Lower leg skin (tissue), 4 donors: ENCODE data around the gene EPHA3. TPM values are rescaled to one million over a fixed set of nuclear protein-coding genes. Genes with fewer than 3 reads are reported as not detected.

ENCODE experiments used
- DNase-seq, 2 donors: peaks; one replicate each; pipeline ENCODE4 v3.0.0-alpha.2; 2019; ENCODE audit warnings: low spot score in 2 of 2
- H3K4me3 ChIP-seq: fragments of 200-600 bp; sonication (generic); 2 replicates; pipeline ENCODE4 v1.5.1; 2017; ENCODE audit warnings: mild to moderate bottlenecking, low read depth; ENCODE audit not compliant: poor library complexity, severe bottlenecking
- POLR2A ChIP-seq, 2 donors: fragments of 450-650 bp; IDR thresholded peaks; one replicate each; pipeline ENCODE4 v1.6.1; 2016 to 2017; ENCODE audit warnings: antibody characterized with exemption in 2 of 2, mild to moderate bottlenecking in 1 of 2, moderate library complexity in 1 of 2
- WGBS, 2 donors: methylation state at CpG; one replicate each; pipeline ENCODE4 v1.1.5; 2018; 5-methylcytosine and 5-hydroxymethylcytosine counted together
- intact Hi-C: fragments of 100-400 bp; cut with DNase I; formaldehyde crosslinking; loops from one replicate; pipeline ENCODE4 v1.15.0; 2023; ENCODE audit warnings: low total_unique reads
- total RNA-seq, 4 donors: library from RNA; depleted of rRNA; stranded (reverse); fragments of >200 nt; gene quantifications; one replicate each; pipeline ENCODE4 v1.1.0, GENCODE V29; 2016
- TF ChIP-seq, protein P1 (sequence below), 3 donors: fragments of 450-650 bp; IDR thresholded peaks; one replicate each; pipeline ENCODE4 v1.5.1; 2016; ENCODE audit warnings: antibody characterized with exemption in 3 of 3, mild to moderate bottlenecking in 3 of 3, moderate library complexity in 2 of 3

Gene EPHA3
- total RNA-seq, 4 donors from 2014 or later = 0.30 to 2.8 (median 1.0) TPM

DNA sequence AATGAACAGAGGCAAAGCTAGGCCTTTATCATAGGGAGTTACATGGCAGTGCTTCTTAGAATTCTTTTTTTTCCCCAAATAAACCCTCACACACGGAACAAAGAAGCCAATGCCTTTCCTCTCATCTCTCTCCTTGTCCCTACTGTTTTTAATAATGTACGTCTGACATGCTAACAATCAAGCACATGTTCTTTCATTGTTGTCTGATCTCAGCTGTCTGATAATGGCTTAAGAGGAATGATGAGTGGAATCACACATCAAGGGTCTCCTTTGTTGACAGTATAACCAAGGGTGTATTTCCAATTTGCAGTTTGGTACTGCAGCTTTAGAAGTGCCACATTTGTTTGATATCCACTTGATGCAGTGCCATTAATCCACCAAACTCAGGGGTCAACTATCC, 34.8 kb upstream of the EPHA3 start:
- 70 to 71% methylated on average over 2 of the region's 2 CpGs for WGBS, 2 donors

DNA sequence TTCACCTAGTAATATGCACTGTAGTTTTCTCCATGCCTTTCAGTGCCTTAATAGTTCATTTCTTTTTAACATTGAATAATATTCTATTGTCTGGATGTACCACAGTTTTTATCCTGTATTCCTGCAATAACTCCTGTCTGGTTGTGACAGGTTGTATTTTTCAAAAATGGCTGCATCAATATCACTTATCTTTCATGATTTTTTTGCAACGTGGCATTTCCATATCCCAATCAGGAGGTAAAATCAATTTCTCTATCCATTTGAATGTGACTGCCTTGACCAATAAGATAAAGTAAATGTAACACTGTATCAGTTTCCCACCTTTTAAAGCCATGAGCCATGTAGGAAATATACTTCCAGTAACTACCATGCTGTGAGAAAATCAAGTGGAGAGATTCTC, 27.5 kb upstream of the EPHA3 start:
- TF ChIP-seq POLR2A (IDR thresholded peaks at IDR 0.05) = no peak
- TF ChIP-seq, protein P1, sequence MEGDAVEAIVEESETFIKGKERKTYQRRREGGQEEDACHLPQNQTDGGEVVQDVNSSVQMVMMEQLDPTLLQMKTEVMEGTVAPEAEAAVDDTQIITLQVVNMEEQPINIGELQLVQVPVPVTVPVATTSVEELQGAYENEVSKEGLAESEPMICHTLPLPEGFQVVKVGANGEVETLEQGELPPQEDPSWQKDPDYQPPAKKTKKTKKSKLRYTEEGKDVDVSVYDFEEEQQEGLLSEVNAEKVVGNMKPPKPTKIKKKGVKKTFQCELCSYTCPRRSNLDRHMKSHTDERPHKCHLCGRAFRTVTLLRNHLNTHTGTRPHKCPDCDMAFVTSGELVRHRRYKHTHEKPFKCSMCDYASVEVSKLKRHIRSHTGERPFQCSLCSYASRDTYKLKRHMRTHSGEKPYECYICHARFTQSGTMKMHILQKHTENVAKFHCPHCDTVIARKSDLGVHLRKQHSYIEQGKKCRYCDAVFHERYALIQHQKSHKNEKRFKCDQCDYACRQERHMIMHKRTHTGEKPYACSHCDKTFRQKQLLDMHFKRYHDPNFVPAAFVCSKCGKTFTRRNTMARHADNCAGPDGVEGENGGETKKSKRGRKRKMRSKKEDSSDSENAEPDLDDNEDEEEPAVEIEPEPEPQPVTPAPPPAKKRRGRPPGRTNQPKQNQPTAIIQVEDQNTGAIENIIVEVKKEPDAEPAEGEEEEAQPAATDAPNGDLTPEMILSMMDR (IDR thresholded peaks at IDR 0.05) = no peak
- WGBS, 2 donors = 74 to 90% methylated on average over 1 of the region's 1 CpG
- no peak for DNase-seq
- intact Hi-C loops = no loop called here
- no peak overlapping the region for H3K4me3 ChIP-seq

More for the DNA sequence above, 34.8 kb upstream of the EPHA3 start:
- intact Hi-C loops = no loop called here
- no peak overlapping the region for H3K4me3 ChIP-seq
- TF ChIP-seq, protein P1 (IDR thresholded peaks at IDR 0.05) = no peak
- TF ChIP-seq POLR2A (IDR thresholded peaks at IDR 0.05) = no peak
- no peak for DNase-seq

DNA sequence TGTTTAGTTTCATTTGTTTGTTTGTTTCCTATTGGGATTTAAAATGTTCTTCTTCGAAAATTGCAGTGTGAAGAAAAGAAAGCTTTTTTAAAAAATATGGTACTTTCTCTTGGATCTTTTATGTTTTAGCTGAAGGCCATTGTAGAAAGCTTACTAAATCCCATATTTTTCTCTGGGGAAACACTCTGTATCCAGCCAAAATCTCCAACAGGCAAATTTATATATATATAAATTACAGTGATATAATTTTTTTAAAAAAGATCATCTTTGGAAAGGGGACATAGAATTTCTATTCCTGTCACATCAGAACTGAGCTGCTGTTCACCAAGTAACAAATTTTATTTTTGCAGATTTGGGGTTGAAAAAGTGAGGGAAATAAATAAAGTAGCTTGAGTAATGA, 19.6 kb upstream of the EPHA3 start:
- no peak for TF ChIP-seq POLR2A (IDR thresholded peaks at IDR 0.05)
- TF ChIP-seq, protein P1 (IDR thresholded peaks at IDR 0.05) = no peak
- intact Hi-C loops = no loop called here
- no peak overlapping the region for H3K4me3 ChIP-seq
- 67 to 72% methylated on average over 1 of the region's 1 CpG for WGBS, 2 donors
- DNase-seq = no peak

DNA sequence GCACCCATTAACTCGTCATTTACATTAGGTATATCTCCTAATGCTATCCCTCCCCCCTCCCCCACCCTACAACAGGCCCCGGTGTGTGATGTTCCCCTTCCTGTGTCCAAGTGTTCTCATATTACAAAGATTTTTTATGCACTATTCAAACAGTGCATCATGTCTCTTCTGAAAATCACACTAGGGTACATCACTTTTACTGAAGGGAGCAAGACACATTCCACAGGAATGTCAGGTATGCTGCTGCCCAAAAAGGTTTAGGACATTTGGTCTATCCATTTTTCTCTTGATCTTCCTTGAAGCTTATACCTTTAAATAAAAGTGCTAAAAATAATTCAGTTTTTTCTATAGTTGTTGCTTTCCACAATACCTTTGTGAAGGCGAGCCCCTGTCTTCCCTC, 9.2 kb upstream of the EPHA3 start:
- TF ChIP-seq, protein P1 (IDR thresholded peaks at IDR 0.05) = no peak
- no peak for TF ChIP-seq POLR2A (IDR thresholded peaks at IDR 0.05)
- no peak for DNase-seq
- H3K4me3 ChIP-seq = no peak overlapping the region
- intact Hi-C loops = no loop called here
- 84 to 89% methylated on average over 3 of the region's 3 CpGs for WGBS, 2 donors

DNA sequence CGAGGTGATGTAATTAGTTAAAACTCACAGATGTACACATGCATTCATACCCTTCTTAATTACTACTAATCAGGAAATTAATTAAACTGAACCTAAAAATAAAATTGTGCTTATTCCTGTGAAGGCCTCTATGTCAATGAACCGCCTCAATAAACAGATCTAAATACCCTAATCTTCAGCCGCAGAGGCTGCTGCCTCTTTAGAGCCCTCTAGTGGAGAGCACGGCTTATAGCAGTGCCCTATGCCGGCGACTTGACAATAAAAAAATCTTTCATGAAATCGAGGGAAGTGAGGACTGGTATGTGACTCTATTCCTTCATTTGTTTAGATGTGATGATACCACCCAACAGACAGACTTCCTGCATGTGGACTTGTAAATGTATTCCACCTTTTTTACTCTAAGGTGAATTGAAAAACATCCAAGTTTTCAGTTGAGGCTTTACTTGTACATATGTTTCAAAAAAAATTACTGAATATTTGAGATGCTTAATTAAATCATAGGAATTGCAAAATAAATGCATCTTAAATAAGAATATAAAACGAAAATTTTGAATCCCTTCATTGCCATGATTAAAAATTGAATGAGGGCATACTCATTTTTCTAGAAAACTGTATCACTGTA, 8.3 kb upstream of the EPHA3 start:
- 17% methylated on average over 8 of the region's 8 CpGs for WGBS, 2 donors
- H3K4me3 ChIP-seq = no peak overlapping the region
- no peak for TF ChIP-seq POLR2A (IDR thresholded peaks at IDR 0.05)
- TF ChIP-seq, protein P1 (IDR thresholded peaks at IDR 0.05) = no peak
- DNase-seq = no peak
- intact Hi-C loops = no loop called here

DNA sequence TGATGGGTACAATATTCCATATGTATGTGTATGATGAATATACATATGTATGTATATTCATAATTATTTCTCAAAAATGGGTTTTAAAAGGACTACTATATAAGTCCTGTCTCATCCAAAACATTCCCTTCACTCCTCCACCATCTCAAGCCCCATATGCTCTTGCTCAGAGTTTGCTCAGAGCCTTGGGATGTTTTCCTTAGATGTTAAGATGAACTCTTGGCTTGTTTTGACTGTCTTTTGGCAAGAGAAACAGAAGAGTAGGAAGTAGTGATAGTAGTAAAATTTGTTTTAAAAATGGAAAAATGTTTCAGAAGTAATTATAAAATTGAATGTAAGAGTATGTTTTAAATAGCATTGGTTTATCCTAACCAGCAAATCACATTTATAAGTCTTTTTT, 6.2 kb upstream of the EPHA3 start:
- intact Hi-C loops = no loop called here
- no peak for DNase-seq
- H3K4me3 ChIP-seq = no peak overlapping the region
- TF ChIP-seq, protein P1 (IDR thresholded peaks at IDR 0.05) = no peak
- TF ChIP-seq POLR2A (IDR thresholded peaks at IDR 0.05) = no peak
